CMK (cell line): Measurements from ENCODE around the gene PRKAR1B.

Experiments
- DNase-seq: peaks from one replicate; pipeline ENCODE4 v3.0.0-alpha.2; 2010; ENCODE audit warnings: low read depth

The PRKAR1B gene

GRCh38 chr7:572416-573268, 154.4 kb downstream of the PRKAR1B start:
- no peak for DNase-seq

GRCh38 chr7:571718-572415, 155.2 kb downstream of the PRKAR1B start:
- no peak for DNase-seq

- DNase-seq: no peak
These were observed 155.9 kb downstream of the PRKAR1B start for GRCh38 chr7:571096-571717.

GRCh38 chr7:570801-571070, 156.3 kb downstream of the PRKAR1B start:
- no peak for DNase-seq

GRCh38 chr7:569996-570800, 156.9 kb downstream of the PRKAR1B start:
- DNase-seq: no peak

GRCh38 chr7:569071-569855, 157.8 kb downstream of the PRKAR1B start:
- DNase-seq: no peak

GRCh38 chr7:568031-568951, 158.8 kb downstream of the PRKAR1B start:
- DNase-seq: no peak

GRCh38 chr7:567305-567883, 159.7 kb downstream of the PRKAR1B start:
- no peak for DNase-seq

GRCh38 chr7:566100-566499, 161.0 kb downstream of the PRKAR1B start:
- no peak for DNase-seq

GRCh38 chr7:564176-564865, 162.8 kb downstream of the PRKAR1B start:
- no peak for DNase-seq

- DNase-seq: no peak
These were observed 163.4 kb downstream of the PRKAR1B start for GRCh38 chr7:563629-564170.

GRCh38 chr7:562789-563628, 164.1 kb downstream of the PRKAR1B start:
- DNase-seq: no peak

GRCh38 chr7:562374-562675, 164.8 kb downstream of the PRKAR1B start:
- no peak for DNase-seq

GRCh38 chr7:561631-562373, 165.3 kb downstream of the PRKAR1B start:
- no peak for DNase-seq

- no peak for DNase-seq
These were observed 166.0 kb downstream of the PRKAR1B start for GRCh38 chr7:560966-561630.

GRCh38 chr7:559396-559705, 167.7 kb downstream of the PRKAR1B start:
- DNase-seq: no peak

GRCh38 chr7:557558-557881, 169.6 kb downstream of the PRKAR1B start:
- no peak for DNase-seq
